ENCODE results near the gene STPG3. TPM values are rescaled to one million over a fixed set of nuclear protein-coding genes. Genes with fewer than 3 reads are reported as not detected.

STPG3 gene
- total and polyA plus RNA-seq, 9 of the 15 experiments (the other 6 are each of a cell fraction or from before 2014, with no cell fraction given) = not detected

DNA sequence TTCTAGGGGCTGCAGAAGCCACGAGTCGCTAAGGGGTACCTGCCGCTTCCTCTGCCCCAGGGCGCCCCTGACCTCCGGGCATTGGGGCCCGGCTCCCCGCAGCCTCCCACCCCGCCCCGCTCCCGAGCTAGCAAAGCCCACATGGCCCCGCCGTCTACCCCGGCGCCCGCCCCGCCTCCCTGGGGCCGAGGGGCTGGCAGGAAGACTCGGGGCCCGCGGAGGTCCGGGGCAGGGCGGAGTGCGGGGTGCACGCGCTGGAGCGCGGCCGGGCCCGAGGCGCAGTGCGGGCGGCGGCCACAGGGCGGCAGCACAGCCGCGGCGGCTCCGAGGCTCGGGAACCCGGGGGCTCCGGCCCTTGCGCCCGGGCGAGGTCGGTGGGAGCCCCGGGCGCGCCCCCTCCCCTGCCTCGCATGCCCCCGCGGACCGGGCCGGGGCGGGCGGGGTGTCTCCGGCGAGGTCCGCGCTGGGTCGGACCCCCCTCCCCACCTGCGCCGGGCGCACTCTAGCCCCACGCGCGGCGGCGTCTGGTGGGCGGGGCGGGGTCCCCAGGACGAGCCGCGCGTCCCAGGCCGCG is 44.2 kb downstream of the STPG3 start (continued):
- TF ChIP-seq ZNF583 (CRISPR knock-in tag; IDR thresholded peaks at IDR 0.05) (no peak), FOXK1 (CRISPR knock-in tag; IDR thresholded peaks at IDR 0.05; ENCODE audit: borderline replicate concordance) (no peak), ZNF24 (IDR thresholded peaks at IDR 0.05) (no peak), PHB (CRISPR knock-in tag; IDR thresholded peaks at IDR 0.05) (no peak), ZNF146 (CRISPR knock-in tag; IDR thresholded peaks at IDR 0.05; ENCODE audit: unreplicated experiment) (no peak), CREBBP (IDR thresholded peaks at IDR 0.05; ENCODE audit: low read depth, low read length) (no peak), NFYB (IDR thresholded peaks at IDR 0.05; ENCODE audit: extremely low read depth, insufficient read length) (no peak), HDAC8 (tag; IDR thresholded peaks at IDR 0.05) (no peak), TGIF2 (CRISPR knock-in tag; IDR thresholded peaks at IDR 0.05) (no peak), SUPT5H (IDR thresholded peaks at IDR 0.05) (no peak), ZNF778 (CRISPR knock-in tag; IDR thresholded peaks at IDR 0.05) (no peak), SP1 (CRISPR knock-in tag; IDR thresholded peaks at IDR 0.05) (no peak), NFIX (CRISPR knock-in tag; IDR thresholded peaks at IDR 0.05; ENCODE audit: low read depth) (no peak), HEY1 (CRISPR knock-in tag; IDR thresholded peaks at IDR 0.05; ENCODE audit: borderline replicate concordance) (no peak)
- TF ChIP-seq, protein P1, sequence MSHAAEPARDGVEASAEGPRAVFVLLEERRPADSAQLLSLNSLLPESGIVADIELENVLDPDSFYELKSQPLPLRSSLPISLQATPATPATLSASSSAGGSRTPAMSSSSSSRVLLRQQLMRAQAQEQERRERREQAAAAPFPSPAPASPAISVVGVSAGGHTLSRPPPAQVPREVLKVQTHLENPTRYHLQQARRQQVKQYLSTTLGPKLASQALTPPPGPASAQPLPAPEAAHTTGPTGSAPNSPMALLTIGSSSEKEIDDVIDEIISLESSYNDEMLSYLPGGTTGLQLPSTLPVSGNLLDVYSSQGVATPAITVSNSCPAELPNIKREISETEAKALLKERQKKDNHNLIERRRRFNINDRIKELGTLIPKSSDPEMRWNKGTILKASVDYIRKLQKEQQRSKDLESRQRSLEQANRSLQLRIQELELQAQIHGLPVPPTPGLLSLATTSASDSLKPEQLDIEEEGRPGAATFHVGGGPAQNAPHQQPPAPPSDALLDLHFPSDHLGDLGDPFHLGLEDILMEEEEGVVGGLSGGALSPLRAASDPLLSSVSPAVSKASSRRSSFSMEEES (CRISPR knock-in tag; IDR thresholded peaks at IDR 0.05) = no peak
- TF ChIP-seq, protein P2, sequence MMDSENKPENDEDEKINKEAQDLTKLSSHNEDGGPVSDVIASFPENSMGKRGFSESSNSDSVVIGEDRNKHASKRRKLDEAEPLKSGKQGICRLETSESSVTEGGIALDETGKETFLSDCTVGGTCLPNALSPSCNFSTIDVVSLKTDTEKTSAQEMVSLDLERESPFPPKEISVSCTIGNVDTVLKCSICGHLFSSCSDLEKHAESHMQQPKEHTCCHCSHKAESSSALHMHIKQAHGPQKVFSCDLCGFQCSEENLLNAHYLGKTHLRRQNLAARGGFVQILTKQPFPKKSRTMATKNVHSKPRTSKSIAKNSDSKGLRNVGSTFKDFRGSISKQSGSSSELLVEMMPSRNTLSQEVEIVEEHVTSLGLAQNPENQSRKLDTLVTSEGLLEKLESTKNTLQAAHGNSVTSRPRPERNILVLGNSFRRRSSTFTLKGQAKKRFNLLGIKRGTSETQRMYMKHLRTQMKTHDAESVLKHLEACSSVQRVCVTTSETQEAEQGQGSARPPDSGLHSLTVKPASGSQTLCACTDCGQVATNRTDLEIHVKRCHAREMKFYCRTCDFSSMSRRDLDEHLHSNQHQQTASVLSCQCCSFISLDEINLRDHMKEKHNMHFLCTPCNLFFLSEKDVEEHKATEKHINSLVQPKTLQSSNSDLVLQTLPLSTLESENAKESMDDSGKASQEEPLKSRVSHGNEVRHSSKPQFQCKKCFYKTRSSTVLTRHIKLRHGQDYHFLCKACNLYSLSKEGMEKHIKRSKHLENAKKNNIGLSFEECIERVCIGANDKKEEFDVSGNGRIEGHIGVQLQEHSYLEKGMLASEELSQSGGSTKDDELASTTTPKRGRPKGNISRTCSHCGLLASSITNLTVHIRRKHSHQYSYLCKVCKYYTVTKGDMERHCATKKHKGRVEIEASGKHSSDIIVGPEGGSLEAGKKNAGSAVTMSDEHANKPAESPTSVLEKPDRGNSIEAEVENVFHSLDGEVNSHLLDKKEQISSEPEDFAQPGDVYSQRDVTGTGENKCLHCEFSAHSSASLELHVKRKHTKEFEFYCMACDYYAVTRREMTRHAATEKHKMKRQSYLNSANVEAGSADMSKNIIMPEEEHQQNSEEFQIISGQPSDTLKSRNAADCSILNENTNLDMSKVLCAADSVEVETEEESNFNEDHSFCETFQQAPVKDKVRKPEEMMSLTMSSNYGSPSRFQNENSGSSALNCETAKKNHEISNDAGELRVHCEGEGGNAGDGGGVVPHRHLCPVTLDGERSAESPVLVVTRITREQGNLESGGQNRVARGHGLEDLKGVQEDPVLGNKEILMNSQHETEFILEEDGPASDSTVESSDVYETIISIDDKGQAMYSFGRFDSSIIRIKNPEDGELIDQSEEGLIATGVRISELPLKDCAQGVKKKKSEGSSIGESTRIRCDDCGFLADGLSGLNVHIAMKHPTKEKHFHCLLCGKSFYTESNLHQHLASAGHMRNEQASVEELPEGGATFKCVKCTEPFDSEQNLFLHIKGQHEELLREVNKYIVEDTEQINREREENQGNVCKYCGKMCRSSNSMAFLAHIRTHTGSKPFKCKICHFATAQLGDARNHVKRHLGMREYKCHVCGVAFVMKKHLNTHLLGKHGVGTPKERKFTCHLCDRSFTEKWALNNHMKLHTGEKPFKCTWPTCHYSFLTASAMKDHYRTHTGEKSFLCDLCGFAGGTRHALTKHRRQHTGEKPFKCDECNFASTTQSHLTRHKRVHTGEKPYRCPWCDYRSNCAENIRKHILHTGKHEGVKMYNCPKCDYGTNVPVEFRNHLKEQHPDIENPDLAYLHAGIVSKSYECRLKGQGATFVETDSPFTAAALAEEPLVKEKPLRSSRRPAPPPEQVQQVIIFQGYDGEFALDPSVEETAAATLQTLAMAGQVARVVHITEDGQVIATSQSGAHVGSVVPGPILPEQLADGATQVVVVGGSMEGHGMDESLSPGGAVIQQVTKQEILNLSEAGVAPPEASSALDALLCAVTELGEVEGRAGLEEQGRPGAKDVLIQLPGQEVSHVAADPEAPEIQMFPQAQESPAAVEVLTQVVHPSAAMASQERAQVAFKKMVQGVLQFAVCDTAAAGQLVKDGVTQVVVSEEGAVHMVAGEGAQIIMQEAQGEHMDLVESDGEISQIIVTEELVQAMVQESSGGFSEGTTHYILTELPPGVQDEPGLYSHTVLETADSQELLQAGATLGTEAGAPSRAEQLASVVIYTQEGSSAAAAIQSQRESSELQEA (IDR thresholded peaks at IDR 0.05; ENCODE audit: low read depth) = no peak
- TF ChIP-seq, protein P3, sequence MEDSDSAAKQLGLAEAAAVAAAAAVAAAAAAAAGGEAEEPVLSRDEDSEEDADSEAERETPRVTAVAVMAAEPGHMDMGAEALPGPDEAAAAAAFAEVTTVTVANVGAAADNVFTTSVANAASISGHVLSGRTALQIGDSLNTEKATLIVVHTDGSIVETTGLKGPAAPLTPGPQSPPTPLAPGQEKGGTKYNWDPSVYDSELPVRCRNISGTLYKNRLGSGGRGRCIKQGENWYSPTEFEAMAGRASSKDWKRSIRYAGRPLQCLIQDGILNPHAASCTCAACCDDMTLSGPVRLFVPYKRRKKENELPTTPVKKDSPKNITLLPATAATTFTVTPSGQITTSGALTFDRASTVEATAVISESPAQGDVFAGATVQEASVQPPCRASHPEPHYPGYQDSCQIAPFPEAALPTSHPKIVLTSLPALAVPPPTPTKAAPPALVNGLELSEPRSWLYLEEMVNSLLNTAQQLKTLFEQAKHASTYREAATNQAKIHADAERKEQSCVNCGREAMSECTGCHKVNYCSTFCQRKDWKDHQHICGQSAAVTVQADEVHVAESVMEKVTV (CRISPR knock-in tag; IDR thresholded peaks at IDR 0.05) = no peak
